Raji (cell line): ENCODE data around the gene TOR1A.
A peak's percentile ranks its signal among the peaks of the same experiment; 100 is the strongest.

Experiments used
- POLR2A ChIP-seq: IDR thresholded peaks from 2 replicates; pipeline ENCODE4 v1.6.1; 2011; ENCODE audit warnings: low read depth, low read length, control low read depth; ENCODE audit not compliant: insufficient read depth

Gene TOR1A, protein sequence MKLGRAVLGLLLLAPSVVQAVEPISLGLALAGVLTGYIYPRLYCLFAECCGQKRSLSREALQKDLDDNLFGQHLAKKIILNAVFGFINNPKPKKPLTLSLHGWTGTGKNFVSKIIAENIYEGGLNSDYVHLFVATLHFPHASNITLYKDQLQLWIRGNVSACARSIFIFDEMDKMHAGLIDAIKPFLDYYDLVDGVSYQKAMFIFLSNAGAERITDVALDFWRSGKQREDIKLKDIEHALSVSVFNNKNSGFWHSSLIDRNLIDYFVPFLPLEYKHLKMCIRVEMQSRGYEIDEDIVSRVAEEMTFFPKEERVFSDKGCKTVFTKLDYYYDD

DNA sequence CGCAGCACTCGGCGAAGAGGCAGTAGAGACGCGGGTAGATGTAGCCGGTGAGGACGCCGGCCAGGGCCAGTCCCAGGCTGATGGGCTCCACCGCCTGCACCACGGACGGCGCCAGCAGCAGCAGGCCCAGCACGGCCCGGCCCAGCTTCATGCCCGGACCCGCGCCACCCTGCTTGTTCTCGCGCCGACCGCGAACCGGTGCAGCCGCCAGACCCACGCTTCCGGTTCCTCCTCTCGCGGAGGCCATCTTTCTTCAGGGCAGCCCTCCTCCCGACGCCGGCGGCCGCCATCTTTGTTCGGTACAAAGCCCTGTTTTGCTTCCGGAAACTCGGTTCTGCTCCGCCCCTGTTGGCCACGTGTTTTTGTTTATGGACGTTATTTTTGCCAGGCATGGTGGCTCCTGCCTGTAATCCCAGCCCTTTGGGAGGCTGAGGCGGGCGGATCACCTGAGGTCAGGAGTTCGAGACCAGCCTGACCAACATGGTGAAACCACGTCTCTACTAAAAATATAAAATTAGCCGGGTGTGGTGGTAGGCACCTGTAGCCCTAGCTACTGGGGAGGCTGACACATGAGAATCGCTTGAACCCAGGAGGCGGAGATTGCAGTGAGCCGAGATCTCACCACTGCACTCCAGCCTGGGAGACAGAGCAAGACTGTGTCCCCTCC lies at the start of gene TOR1A:
Gene TOR1A (minus strand): TSS at position 202 of the 667 bp plus-strand sequence. CDS start 51 bp downstream, at position 151.
- TF ChIP-seq POLR2A, result peak; percentile 90

DNA sequence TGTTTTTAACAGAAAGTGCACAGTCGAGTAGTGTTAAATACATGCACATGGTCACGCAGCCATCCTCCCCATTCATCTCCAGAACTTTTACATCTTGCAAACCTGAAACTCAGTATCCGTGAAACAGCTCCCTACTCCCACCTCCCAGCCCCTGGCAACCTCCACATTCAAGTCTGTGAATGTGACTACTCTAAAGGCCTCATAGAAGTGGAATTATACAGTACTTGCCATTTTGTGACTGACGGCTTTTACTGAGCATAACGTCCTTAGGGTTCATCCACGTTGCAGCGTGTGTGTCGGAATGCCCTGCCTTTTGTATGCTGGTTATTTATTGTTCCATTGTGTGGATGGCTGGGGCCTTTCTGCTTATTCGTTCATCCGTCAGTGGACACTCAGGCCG lies 47.1 kb upstream of the TOR1A start:
- TF ChIP-seq POLR2A, result no peak

DNA sequence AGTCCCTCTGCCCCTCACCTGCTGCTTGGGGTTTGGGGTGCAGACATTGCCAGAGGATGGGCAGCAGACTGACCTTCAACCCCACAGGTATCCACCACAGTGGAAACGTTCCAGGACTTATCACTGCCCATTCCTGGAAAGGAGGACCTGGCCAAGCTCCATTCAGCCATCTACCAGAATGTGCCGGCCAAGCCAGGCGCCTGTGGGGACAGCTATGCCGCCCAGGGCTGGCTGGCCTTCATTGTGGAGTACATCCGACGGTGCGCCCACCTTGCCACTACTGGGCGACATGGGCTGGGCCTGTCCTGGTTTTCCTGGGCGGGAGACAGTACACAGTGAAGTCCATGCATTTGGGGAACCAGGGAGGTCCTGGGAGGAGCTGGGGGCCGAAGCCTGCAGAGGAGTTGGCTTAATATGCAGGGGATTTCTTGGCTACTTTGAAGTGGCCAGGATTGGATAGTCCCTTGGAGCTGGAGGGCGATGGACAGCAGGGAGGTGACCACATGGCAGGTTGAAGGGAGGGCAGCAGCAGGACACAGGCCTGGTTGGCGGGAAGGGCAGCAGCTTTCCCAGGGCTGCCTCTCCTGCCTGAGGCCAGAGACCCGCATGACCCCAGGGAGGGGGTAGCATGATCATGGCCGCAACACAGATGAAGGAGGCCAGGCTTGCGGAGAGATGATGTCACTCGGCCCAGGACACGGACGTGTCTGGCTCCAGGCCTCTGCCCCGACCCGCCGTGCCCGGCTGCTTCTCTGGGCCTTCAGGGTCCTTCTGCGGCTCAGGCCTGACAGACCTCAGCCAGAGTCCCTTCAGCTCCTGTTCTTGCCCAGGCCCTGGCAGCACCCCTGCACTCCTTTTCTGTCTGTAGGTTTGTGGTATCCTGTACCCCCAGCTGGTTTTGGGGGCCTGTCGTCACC lies 45.9 kb upstream of the TOR1A start:
- no peak for TF ChIP-seq POLR2A

DNA sequence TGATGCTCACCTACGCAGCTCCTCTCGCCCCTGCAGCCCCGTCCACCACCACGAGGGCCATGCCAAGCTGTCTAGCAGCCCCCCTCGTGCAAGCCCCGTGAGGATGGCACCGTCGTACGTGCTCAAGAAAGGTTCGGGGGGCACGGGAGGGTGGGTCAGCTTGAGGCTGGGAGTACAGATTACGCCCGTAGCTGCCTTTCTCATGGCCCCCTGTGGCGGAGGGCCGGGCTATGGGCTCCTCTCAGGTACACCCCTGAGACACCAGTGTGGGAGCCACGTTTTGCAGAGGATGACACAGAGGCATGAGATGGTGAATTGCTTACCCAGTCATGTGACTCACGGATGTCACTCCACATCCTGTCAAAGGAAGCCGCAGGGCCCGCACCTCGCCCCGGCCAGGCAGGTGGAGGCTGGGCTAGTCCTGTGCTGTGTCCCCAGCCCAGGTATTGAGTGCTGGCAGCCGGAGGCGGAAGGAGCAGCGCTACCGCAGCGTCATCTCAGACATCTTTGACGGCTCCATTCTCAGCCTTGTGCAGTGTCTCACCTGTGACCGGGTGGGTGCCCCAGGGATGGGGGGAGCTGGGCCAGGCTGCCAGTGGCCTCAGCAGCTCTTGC lies 45.0 kb upstream of the TOR1A start:
- TF ChIP-seq POLR2A, result no peak

DNA sequence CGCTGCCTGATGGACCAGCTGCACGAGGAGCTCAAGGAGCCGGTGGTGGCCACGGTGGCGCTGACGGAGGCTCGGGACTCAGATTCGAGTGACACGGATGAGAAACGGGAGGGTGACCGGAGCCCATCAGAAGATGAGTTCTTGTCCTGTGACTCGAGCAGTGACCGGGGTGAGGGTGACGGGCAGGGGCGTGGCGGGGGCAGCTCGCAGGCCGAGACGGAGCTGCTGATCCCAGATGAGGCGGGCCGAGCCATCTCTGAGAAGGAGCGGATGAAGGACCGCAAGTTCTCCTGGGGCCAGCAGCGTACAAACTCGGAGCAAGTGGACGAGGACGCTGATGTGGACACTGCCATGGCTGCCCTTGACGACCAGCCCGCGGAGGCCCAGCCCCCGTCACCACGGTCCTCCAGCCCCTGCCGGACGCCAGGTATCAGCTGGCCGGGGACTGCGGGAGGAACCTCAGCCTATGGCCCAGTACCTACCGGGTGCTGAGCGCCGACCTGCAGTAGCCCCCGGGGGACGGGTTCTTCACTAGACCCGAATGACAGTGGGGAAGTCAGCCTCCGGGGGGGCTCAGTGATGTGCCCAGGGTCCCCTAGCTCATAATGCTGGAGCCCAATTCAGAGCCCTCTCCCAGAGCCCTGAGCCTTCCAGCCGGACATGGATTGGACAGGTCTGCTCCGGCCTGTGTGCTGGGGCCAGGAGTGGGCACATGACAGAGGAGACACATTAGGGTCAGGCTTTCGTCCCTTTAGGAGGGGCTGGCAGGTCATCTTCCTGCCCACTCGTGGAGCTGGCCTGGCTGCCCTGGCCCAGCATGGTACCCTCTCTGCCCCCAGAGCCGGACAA lies 44.3 kb upstream of the TOR1A start:
- TF ChIP-seq POLR2A, result no peak

DNA sequence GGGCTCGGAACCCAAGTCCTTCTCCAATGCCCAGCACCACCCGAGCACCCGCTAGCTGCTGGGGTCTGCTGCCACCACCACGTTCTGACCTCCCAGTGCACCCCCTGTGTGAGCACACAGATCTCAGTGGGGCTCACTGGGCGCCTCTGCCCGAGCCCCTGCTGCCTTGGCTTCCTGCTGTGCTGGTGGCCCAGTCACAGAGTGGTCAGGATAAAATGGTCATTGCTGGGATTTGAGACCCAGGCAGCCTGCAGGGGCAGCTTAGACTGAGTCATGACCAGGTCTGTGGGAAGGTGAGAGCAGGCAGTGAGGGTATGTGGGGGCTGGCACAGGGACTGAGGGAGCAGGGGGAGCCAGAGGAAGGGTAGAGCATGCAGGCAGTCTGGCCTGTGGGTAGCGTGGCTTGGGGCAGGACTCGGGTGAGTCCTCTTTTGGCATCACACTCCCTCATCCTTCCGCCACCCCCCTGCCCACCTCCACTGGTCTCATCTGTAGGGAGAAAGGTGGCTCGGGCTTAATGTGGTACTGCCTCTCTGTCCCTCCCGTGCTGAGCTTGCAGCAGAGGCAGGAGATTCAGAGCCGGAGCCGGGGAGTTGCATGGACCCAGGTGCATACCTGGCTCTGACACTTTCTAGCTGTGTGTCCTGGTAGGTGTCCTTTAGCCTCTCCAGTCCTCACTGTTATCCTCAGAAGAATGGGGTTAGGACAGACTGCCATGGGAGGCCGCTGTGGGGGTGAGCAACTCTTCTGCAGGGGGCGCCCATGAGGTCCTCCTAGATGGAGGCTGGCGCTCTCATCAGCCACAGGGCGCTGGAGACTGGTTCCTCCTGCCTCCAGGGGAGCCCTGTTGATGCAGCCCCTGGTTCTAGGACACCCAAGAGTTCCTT lies 43.4 kb upstream of the TOR1A start:
- no peak for TF ChIP-seq POLR2A

DNA sequence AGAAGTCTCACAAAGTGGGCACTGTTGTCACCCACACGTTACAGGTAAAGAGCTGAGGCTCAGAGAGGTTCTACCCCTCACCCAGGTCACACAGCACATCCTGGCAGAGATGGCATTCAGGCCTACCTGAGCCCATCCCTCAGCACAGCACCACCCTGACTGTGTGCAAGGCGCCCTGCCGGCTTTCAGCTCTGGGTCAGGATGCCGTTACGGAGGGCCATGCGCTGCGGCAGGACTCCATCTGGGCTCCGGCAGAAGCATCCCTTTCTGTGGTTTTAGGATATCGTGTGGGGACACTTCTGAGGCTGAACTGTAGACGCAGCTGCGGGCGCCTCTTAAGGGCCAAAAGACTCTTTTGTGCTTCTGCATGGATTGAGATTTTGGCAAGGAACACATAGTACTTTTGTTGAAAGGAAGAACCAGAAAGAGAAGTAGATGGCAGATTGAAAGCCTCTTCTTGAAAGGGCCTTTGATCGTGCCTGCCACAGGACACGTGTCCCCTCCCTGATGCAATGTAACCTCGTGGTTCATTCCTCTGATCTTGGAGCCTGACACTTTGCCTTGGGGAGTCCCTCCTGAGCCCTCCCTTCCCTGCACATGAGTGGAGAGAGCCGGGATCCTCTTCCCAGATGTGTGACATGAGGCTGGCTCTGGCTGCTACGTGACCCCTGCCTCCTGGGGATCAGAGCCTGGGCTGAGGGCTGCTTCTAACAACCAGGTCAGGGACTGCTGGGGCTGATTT lies 42.6 kb upstream of the TOR1A start:
- TF ChIP-seq POLR2A, result no peak

DNA sequence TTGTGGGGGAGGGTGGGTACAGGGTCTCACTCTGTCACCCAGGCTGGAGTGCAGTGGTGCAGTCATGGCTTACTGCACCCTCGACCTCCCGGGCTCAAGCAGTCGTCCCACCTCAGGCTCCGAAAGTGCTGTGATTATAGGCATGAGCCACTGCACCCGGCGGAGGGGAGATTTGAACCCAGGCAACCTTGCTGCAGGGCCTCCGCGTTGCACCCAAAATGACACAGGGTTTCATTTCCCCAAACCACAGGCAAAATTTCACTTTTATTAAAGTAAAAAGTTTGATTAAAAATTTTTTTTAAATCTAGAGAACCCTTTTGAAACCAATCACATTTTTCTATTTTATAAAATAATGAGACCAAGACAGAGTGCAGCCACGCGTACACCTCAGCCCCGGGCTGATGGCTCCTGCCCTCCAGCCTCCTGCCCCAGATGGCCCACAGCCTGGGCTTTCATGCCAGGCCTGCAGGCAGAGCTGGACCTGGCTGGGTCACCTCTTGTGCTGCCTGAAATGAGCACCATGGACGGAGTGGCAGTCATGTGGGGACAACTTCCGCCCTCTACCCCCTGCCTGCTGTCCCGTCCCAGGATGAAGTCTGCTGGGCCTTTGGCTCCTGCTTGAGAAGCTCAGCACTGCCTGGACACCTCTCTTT lies 41.9 kb upstream of the TOR1A start:
- TF ChIP-seq POLR2A, result no peak

DNA sequence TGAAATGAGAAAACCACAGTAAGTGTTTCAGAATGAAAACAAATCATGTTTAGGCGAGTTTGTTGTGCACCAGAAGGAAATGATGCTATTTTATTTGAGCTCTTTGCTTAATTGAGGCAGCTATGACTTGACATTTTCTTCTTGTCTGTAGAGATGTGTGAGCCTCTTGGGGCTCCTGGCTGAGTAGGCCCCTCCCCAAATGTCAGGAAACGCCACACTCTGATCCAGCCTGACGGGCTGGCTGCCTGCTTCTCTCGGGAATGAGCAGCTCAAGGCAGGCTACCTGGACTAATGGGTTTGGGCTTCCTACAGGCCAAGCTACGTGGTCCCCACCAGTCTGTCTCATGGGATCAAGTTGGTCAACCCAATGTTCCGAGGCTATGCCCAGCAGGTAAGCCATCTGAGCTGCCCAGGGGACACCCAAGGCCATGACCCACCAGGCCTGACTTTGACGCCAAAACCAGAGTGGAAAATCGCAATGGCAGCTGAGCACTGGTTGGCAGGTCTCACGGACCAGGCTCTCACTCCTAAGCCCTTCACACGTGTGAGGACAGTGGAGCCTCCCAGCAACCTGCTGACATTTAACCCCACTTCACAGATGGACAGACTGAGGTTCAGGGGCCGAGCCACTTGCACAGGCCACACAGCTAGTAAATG lies 41.2 kb upstream of the TOR1A start:
- TF ChIP-seq POLR2A, result no peak

DNA sequence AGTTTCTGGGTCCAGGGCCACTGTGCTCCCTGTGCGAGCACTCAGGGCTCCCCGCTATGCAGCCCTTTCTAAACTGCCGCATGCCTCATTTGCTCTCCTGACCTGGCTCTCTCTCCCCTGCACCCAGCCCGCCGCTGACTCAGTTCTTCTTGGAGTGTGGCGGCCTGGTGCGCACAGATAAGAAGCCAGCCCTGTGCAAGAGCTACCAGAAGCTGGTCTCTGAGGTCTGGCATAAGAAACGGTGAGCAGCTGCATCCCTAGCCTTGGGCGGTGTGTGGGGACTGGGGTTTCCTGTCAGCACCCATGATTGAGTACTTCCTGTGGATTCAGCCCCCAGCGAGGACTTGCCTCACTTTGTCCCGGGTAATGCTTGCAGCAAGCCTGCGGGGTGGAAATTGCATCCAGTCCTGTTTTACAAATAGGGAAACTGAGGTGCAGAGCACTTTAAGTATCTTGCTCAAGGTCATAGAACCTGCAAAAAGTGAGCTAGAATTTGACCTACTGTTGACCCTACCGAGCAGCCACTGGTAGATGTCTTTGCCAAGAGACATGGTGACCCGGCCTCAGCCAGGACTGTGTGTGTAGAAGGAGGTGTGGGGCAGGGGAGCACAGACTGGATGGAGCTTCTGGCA lies 39.2 kb upstream of the TOR1A start:
- TF ChIP-seq POLR2A, result no peak

DNA sequence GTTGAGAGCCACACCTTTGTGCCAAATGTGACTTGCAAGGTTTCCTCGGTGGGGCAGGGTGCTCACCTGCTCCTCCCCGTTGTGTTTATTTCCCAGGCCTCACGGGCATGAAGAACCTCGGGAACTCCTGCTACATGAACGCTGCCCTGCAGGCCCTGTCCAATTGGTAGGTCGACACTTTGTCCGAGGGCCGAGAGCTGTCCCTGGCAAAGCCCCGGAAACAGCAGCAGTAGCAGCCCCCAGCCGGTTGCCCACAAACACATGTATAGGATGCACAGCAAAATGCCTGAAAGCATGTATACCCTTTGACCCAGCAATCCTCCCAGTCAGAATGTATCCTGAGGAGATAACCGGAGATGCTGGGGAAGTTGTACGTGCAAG lies 37.5 kb upstream of the TOR1A start:
- TF ChIP-seq POLR2A, result no peak
